Lower leg skin (tissue), 3 donors: ENCODE results near the gene ELOVL4.

ENCODE experiments used
- POLR2A ChIP-seq, 2 donors: fragments of 450-650 bp; IDR thresholded peaks; one replicate each; pipeline ENCODE4 v1.6.1; 2016 to 2017; ENCODE audit warnings: antibody characterized with exemption in 2 of 2, mild to moderate bottlenecking in 1 of 2, moderate library complexity in 1 of 2
- TF ChIP-seq, protein P1 (sequence below), 3 donors: fragments of 450-650 bp; IDR thresholded peaks; one replicate each; pipeline ENCODE4 v1.5.1; 2016; ENCODE audit warnings: antibody characterized with exemption in 3 of 3, mild to moderate bottlenecking in 3 of 3, moderate library complexity in 2 of 3

DNA sequence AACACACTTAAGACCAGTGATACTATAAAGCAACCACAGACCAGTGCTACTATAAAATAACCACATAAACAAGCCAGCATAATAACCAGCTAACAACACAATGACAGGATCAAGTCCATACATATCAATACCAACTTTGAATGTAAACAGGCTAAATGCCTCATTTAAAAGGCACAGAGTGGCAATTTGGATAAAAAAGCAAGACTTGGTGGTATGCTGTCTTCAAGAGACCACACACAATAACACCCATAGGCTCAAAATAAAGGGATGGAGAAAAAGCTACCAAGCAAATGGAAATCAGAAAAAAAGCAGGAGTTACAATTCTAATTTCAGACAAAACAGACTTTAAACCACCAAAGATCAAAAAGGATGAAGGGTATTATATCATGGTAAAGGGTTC lies 19.8 kb upstream of the ELOVL4 start:
- TF ChIP-seq, protein P1, sequence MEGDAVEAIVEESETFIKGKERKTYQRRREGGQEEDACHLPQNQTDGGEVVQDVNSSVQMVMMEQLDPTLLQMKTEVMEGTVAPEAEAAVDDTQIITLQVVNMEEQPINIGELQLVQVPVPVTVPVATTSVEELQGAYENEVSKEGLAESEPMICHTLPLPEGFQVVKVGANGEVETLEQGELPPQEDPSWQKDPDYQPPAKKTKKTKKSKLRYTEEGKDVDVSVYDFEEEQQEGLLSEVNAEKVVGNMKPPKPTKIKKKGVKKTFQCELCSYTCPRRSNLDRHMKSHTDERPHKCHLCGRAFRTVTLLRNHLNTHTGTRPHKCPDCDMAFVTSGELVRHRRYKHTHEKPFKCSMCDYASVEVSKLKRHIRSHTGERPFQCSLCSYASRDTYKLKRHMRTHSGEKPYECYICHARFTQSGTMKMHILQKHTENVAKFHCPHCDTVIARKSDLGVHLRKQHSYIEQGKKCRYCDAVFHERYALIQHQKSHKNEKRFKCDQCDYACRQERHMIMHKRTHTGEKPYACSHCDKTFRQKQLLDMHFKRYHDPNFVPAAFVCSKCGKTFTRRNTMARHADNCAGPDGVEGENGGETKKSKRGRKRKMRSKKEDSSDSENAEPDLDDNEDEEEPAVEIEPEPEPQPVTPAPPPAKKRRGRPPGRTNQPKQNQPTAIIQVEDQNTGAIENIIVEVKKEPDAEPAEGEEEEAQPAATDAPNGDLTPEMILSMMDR (IDR thresholded peaks at IDR 0.05): no peak
- no peak for TF ChIP-seq POLR2A (IDR thresholded peaks at IDR 0.05)
